ENCODE measurements around the gene ZNF335.
"Not testable (repeated sequence)": the region's sequence is repeated elsewhere in the genome, so short reads cannot be mapped to it uniquely, and the experiment has no call there.

The ZNF335 gene

GRCh38 chr20:45933266-45934045 lies 38.5 kb downstream of the ZNF335 start:
- DNase-seq (ENCODE audit: low read depth), result no peak

GRCh38 chr20:45931680-45932079 lies 40.3 kb downstream of the ZNF335 start:
- DNase-seq (ENCODE audit: low read depth), result not testable (repeated sequence)

- DNase-seq (ENCODE audit: low read depth), result no peak
Observed at GRCh38 chr20:45927071-45927878, 44.7 kb downstream of the ZNF335 start.

GRCh38 chr20:45926731-45927070 lies 45.3 kb downstream of the ZNF335 start:
- DNase-seq (ENCODE audit: low read depth), result no peak

- no peak for DNase-seq (ENCODE audit: low read depth)
Observed at GRCh38 chr20:45925821-45926506, 46.0 kb downstream of the ZNF335 start.

GRCh38 chr20:45924391-45925261 lies 47.4 kb downstream of the ZNF335 start:
- DNase-seq (ENCODE audit: low read depth), result no peak

GRCh38 chr20:45921337-45922189 lies 50.4 kb downstream of the ZNF335 start:
- no peak for DNase-seq (ENCODE audit: low read depth)

GRCh38 chr20:45920462-45921336 lies 51.3 kb downstream of the ZNF335 start:
- no peak for DNase-seq (ENCODE audit: low read depth)

- DNase-seq (ENCODE audit: low read depth), result no peak
Observed at GRCh38 chr20:45919542-45920399, 52.2 kb downstream of the ZNF335 start.

- DNase-seq (ENCODE audit: low read depth), result no peak
Observed at GRCh38 chr20:45918779-45919537, 53.0 kb downstream of the ZNF335 start.

GRCh38 chr20:45918182-45918737 lies 53.7 kb downstream of the ZNF335 start:
- DNase-seq (ENCODE audit: low read depth), result no peak

GRCh38 chr20:45917790-45918141 lies 54.2 kb downstream of the ZNF335 start:
- DNase-seq (ENCODE audit: low read depth), result no peak

- DNase-seq (ENCODE audit: low read depth), result no peak
Observed at GRCh38 chr20:45913116-45913515, 58.9 kb downstream of the ZNF335 start.

GRCh38 chr20:45912344-45912682 lies 59.7 kb downstream of the ZNF335 start:
- DNase-seq (ENCODE audit: low read depth), result no peak

- DNase-seq (ENCODE audit: low read depth), result no peak
Observed at GRCh38 chr20:45911486-45912343, 60.3 kb downstream of the ZNF335 start, which contains the start of gene PLTP. Gene PLTP, minus strand, starts transcription at chr20:45912155. Its CDS starts 703 bp downstream, at chr20:45911452.

GRCh38 chr20:45910670-45911485 lies 61.1 kb downstream of the ZNF335 start:
- DNase-seq (ENCODE audit: low read depth), result peak; percentile 92

Data from stimulated activated CD8-positive, alpha-beta memory T cell treated with anti-CD3 and anti-CD28 coated beads, Interleukin-15, amount 100 ng/mL, for 24 hours (primary cell).